Ascending aorta (tissue), 2 donors: ENCODE results near the gene KMT5C. TPM values are rescaled to one million over a fixed set of nuclear protein-coding genes. Genes with fewer than 3 reads are reported as not detected.

Experiments used
- DNase-seq, 2 donors: peaks; one replicate each; pipeline ENCODE4 v3.0.0-alpha.2; 2019; ENCODE audit warnings: low spot score in 2 of 2
- H3K27ac ChIP-seq, 2 donors: fragments of 200-600 bp; sonication (generic); one replicate each; pipeline ENCODE4 v1.5.1; 2016 to 2017; ENCODE audit warnings: mild to moderate bottlenecking in 1 of 2
- H3K27me3 ChIP-seq: fragments of 200-600 bp; sonication (generic); one replicate; pipeline ENCODE4 v1.5.1; 2017
- H3K36me3 ChIP-seq, 2 donors: fragments of 200-600 bp; sonication (generic); one replicate each; pipeline ENCODE4 v1.5.1; 2016
- H3K4me1 ChIP-seq, 2 donors: fragments of 200-600 bp; sonication (generic); one replicate each; pipeline ENCODE4 v1.5.1; 2016 to 2017; ENCODE audit warnings: mild to moderate bottlenecking in 1 of 2
- H3K4me3 ChIP-seq, 2 donors: fragments of 200-600 bp; sonication (generic); one replicate each; pipeline ENCODE4 v1.5.1; 2016 to 2017; ENCODE audit warnings: mild to moderate bottlenecking in 1 of 2
- H3K9me3 ChIP-seq, 2 donors: fragments of 200-600 bp; sonication (generic); one replicate each; pipeline ENCODE4 v1.5.1; 2016
- intact Hi-C: fragments of 100-400 bp; cut with DNase I; formaldehyde crosslinking; loops from one replicate; pipeline ENCODE4 v1.15.1; 2023
- total RNA-seq: library from RNA; depleted of rRNA; stranded (reverse); fragments of >200 nt; gene quantifications from one replicate; pipeline ENCODE4 v1.1.0, GENCODE V29; 2016
- TF ChIP-seq, protein P1 (sequence below), 3 experiments: fragments of 200-600 bp in 2 of 3; fragments of 450-650 bp in 1 of 3; sonication (generic) in 2 of 3; IDR thresholded peaks; one replicate each; pipeline ENCODE4 v1.5.1; 2016 to 2019; ENCODE audit warnings: antibody characterized with exemption in 3 of 3, mild to moderate bottlenecking in 1 of 3, moderate library complexity in 1 of 3

Gene KMT5C
- total RNA-seq, 1 donor from 2014 or later = 21.7 TPM

DNA sequence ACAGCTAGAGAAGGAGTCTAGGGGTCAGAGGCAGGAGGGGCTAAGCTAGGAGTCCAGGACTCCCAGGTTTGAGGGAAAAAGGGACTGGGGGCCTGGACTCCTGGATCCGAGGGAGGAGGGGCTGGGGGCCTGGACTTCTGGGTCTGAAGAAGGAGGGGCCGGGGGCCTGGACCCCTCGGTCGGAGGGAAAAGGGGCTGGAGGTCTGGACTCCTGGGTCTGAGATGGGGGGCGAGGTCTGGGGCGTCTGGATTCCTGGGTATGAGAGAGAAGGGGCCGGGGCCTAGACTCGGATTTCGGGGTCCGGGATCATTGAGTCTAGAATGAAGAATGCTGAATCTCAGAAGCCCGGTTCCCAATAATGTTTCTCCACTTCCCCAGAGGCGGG is 37.4 kb upstream of the KMT5C start:
- H3K27ac ChIP-seq = no peak overlapping the region
- TF ChIP-seq, protein P1, sequence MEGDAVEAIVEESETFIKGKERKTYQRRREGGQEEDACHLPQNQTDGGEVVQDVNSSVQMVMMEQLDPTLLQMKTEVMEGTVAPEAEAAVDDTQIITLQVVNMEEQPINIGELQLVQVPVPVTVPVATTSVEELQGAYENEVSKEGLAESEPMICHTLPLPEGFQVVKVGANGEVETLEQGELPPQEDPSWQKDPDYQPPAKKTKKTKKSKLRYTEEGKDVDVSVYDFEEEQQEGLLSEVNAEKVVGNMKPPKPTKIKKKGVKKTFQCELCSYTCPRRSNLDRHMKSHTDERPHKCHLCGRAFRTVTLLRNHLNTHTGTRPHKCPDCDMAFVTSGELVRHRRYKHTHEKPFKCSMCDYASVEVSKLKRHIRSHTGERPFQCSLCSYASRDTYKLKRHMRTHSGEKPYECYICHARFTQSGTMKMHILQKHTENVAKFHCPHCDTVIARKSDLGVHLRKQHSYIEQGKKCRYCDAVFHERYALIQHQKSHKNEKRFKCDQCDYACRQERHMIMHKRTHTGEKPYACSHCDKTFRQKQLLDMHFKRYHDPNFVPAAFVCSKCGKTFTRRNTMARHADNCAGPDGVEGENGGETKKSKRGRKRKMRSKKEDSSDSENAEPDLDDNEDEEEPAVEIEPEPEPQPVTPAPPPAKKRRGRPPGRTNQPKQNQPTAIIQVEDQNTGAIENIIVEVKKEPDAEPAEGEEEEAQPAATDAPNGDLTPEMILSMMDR (IDR thresholded peaks at IDR 0.05) = no peak
- no peaks in the 10 kb centered on the region for H3K9me3 ChIP-seq
- peaks cover 11 to 21% of the 10 kb centered on the region in 2 donors for H3K36me3 ChIP-seq
- no peak overlapping the region for H3K4me3 ChIP-seq
- H3K27me3 ChIP-seq = no peaks in the 10 kb centered on the region
- intact Hi-C loops = loop anchor here (5.0 kb wide), 1 partner anchor 200 kb away; no protein-coding TSS in a partner anchor
- DNase-seq = no peak
- H3K4me1 ChIP-seq = peaks cover 0 to 7% of the 10 kb centered on the region in 2 donors

DNA sequence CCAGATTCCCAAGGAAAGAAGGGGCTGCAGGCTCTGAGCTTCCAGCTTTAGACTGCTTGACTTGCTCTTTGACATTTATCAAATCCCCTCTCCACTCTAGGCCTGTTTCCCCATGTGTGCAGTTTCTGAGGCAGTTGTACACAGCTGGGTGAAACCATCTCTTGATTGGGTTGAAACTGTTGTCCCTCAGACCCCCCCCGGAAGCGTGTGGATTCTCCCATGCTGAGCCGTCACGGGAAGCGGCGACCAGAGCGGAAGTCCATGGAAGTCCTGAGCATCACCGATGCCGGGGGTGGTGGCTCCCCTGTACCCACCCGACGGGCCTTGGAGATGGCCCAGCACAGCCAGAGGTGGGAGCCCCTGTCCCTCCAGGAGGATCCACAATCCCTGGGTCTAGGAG is 36.2 kb upstream of the KMT5C start:
- no peak overlapping the region for H3K27ac ChIP-seq
- TF ChIP-seq, protein P1 (IDR thresholded peaks at IDR 0.05) = no peak
- H3K27me3 ChIP-seq = no peaks in the 10 kb centered on the region
- H3K36me3 ChIP-seq = peaks cover 14 to 22% of the 10 kb centered on the region in 2 donors
- intact Hi-C loops = loop anchor here (5.0 kb wide), 1 partner anchor 199 kb away; no protein-coding TSS in a partner anchor
- DNase-seq = no peak
- no peak overlapping the region for H3K4me3 ChIP-seq
- H3K4me1 ChIP-seq = peaks cover 0 to 7% of the 10 kb centered on the region in 2 donors
- H3K9me3 ChIP-seq = no peaks in the 10 kb centered on the region

DNA sequence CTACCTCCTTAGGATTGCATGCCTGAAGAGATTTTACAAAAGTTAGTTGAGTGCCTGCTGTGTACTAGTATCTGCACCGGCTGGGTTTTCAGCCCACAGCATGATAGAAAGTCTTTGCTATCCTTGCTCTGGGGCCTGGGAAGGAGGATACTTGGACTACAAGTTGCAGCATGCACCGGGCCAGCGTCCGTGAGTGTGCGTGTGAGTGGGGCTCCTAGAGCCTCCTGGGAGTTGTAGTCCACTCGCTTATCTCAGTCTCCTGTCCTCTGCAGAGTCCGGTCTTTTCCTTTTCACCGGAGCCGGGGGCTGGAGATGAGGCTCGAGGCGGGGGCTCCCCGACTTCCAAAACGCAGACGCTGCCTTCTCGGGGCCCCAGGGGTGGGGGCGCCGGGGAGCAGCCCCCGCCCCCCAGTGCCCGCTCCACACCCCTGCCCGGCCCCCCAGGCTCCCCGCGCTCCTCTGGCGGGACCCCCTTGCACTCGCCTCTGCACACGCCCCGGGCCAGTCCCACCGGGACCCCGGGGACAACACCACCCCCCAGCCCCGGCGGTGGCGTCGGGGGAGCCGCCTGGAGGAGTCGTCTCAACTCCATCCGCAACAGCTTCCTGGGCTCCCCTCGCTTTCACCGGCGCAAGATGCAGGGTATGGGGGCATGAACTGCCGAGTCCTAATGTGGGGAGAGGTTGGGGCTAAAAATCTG is 35.2 kb upstream of the KMT5C start:
- DNase-seq = no peak
- intact Hi-C loops = loop anchor here (5.0 kb wide), 1 partner anchor 198 kb away; no protein-coding TSS in a partner anchor
- TF ChIP-seq, protein P1 (IDR thresholded peaks at IDR 0.05) = no peak

DNA sequence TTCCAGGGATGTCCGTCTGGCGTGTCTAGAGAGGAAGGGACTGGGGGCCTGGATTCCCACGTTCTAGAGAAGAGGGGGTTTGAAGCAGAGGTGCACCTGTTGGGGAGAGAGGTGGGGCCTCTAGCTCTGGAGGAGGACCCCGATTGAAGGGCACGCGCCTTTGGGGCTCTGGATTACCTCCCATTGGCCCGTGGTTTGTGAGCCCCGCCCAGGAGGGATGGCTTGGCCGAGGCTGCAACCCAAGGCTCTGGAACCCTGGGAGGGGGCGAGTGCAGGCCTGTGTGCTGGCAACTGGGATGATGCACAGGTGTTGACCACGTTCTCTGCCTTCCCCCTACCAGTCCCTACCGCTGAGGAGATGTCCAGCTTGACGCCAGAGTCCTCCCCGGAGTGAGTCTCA is 34.7 kb upstream of the KMT5C start:
- H3K4me3 ChIP-seq = no peak overlapping the region
- TF ChIP-seq, protein P1 (IDR thresholded peaks at IDR 0.05) = no peak
- H3K36me3 ChIP-seq = peaks cover 24 to 34% of the 10 kb centered on the region in 2 donors
- no peaks in the 10 kb centered on the region for H3K9me3 ChIP-seq
- no peak overlapping the region for H3K27ac ChIP-seq
- no peaks in the 10 kb centered on the region for H3K27me3 ChIP-seq
- H3K4me1 ChIP-seq = peaks cover 0 to 7% of the 10 kb centered on the region in 2 donors
- intact Hi-C loops = loop anchor here (5.0 kb wide), 1 partner anchor 197 kb away; no protein-coding TSS in a partner anchor
- DNase-seq = no peak

More for the DNA sequence above, 35.2 kb upstream of the KMT5C start:
- Histone ChIP-seq H3K36me3 (peaks cover 20 to 28% of the 10 kb centered on the region in 2 donors), H3K27ac (no peak overlapping the region), H3K4me3 (no peak overlapping the region), H3K4me1 (peaks cover 0 to 7% of the 10 kb centered on the region in 2 donors), H3K27me3 (no peaks in the 10 kb centered on the region), H3K9me3 (no peaks in the 10 kb centered on the region)

DNA sequence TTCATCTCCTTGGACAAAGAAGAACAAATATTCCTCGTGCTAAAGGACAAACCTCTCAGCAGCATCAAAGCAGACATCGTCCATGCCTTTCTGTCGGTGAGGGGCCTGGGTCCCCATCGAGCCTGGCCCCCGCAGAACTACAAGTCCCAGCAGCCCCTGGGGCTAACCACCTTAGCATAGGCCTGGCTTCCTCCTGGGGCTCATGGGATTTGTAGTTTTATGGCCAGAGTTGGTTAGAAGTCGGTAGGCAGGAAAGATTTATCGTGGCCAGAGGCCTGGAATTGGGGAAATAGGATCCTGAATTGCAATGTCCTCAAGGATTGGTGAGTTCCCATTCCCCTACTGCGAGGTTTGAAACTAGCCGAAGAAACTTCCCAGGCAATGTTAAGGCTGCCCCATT is 34.2 kb upstream of the KMT5C start:
- intact Hi-C loops = no loop called here
- no peaks in the 10 kb centered on the region for H3K27me3 ChIP-seq
- no peaks in the 10 kb centered on the region for H3K9me3 ChIP-seq
- TF ChIP-seq, protein P1 (IDR thresholded peaks at IDR 0.05) = no peak
- H3K36me3 ChIP-seq = peaks cover 24 to 36% of the 10 kb centered on the region in 2 donors
- no peak overlapping the region for H3K4me3 ChIP-seq
- peaks cover 0 to 7% of the 10 kb centered on the region in 2 donors for H3K4me1 ChIP-seq
- DNase-seq = no peak
- no peak overlapping the region for H3K27ac ChIP-seq
